ENCODE results near the gene COMMD7.
A peak's percentile ranks its signal among the peaks of the same experiment; 100 is the strongest.
"Not testable (repeated sequence)": the region's sequence is repeated elsewhere in the genome, so short reads cannot be mapped to it uniquely, and the experiment has no call there.

COMMD7 gene

GRCh38 chr20:32777177-32777956 lies 34.1 kb upstream of the COMMD7 start:
- intact Hi-C loops (cut with micrococcal nuclease): no loop called here
- H3K9me3 Mint-ChIP-seq: no peaks in the 10 kb centered on the region
- no peaks in the 10 kb centered on the region for H3K36me3 Mint-ChIP-seq (ENCODE audit: low read depth)
- no peaks in the 10 kb centered on the region for H3K27me3 Mint-ChIP-seq
- no peak overlapping the region for H3K4me3 Mint-ChIP-seq
- H3K4me1 Mint-ChIP-seq (ENCODE audit: low read depth): peaks cover 5% of the 10 kb centered on the region
- no peak overlapping the region for H3K27ac Mint-ChIP-seq

DNA sequence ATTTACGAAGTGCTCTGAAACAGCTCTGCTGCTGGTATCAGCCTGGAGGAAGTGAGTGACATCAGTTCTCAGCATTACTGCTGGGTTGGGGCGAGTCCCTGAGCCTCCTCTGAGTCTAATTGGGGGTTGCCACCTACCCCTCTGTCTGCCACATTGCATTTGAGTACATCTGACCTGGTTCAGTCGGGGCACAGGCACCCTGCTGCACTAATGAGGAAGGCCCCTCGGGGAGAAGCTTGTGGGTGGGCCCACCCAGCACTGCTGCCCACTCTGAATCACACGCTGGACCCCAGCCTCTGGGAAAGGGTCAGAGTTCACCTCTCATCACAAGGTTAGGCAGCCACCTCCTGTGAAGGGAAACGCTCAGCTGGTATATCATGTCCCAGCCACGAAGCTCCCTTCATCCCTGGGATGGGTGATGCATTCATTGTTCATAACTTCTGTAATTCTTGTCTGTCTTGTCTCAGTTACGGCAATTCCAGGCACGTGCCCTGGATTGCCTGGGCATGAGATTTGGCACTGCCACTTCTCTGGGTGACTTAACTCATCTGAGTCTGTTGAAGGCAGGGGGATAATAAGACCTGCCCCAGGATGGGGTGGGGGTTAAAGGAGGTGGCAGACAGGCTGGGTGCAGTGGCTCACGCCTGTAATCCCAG lies 32.2 kb upstream of the COMMD7 start:
- no peaks in the 10 kb centered on the region for H3K36me3 Mint-ChIP-seq (ENCODE audit: low read depth)
- intact Hi-C loops (cut with micrococcal nuclease): no loop called here
- peaks cover 11% of the 10 kb centered on the region for H3K4me1 Mint-ChIP-seq (ENCODE audit: low read depth)
- no peaks in the 10 kb centered on the region for H3K27me3 Mint-ChIP-seq
- H3K4me3 Mint-ChIP-seq: no peak overlapping the region
- no peak overlapping the region for H3K27ac Mint-ChIP-seq
- no peaks in the 10 kb centered on the region for H3K9me3 Mint-ChIP-seq

DNA sequence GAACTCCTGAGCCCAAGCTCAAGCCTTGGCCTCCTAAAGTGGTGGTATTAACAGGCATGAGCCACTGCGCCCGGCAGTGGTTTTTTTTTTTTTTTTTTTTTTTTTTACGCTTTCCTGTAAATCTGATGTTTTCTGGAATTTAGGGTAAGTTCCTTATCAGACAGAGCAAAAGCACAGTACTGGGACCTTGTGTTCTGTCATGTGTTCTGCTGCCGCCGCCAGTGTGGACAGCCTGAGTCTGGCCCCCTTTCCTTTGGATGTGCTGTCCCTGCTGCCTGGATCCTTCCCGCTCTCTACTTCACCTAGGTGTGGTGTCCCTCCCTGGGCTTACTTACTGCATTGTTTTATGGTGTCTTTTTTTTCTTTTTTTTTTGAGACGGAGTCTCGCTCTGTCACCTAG lies 30.6 kb upstream of the COMMD7 start:
- intact Hi-C loops (cut with micrococcal nuclease): no loop called here
- Mint-ChIP-seq H3K27ac (no peak overlapping the region), H3K9me3 (no peaks in the 10 kb centered on the region), H3K4me3 (no peak overlapping the region), H3K27me3 (no peaks in the 10 kb centered on the region), H3K4me1 (ENCODE audit: low read depth) (peaks cover 11% of the 10 kb centered on the region), H3K36me3 (ENCODE audit: low read depth) (no peaks in the 10 kb centered on the region)

- H3K27ac Mint-ChIP-seq: no peak overlapping the region
- H3K4me1 Mint-ChIP-seq (ENCODE audit: low read depth): peaks cover 11% of the 10 kb centered on the region
- H3K27me3 Mint-ChIP-seq: no peaks in the 10 kb centered on the region
- no peaks in the 10 kb centered on the region for H3K9me3 Mint-ChIP-seq
- no peaks in the 10 kb centered on the region for H3K36me3 Mint-ChIP-seq (ENCODE audit: low read depth)
- no peak overlapping the region for H3K4me3 Mint-ChIP-seq
- intact Hi-C loops (cut with micrococcal nuclease): no loop called here
Measured at GRCh38 chr20:32773223-32773622, 30.0 kb upstream of the COMMD7 start.

GRCh38 chr20:32772046-32772445 lies 28.8 kb upstream of the COMMD7 start:
- Mint-ChIP-seq H3K4me1 (ENCODE audit: low read depth) (peaks cover 11% of the 10 kb centered on the region), H3K36me3 (ENCODE audit: low read depth) (no peaks in the 10 kb centered on the region), H3K9me3 (no peaks in the 10 kb centered on the region), H3K27ac (peak overlapping the region; percentile 22), H3K4me3 (no peak overlapping the region), H3K27me3 (no peaks in the 10 kb centered on the region)
- intact Hi-C loops (cut with micrococcal nuclease): no loop called here

DNA sequence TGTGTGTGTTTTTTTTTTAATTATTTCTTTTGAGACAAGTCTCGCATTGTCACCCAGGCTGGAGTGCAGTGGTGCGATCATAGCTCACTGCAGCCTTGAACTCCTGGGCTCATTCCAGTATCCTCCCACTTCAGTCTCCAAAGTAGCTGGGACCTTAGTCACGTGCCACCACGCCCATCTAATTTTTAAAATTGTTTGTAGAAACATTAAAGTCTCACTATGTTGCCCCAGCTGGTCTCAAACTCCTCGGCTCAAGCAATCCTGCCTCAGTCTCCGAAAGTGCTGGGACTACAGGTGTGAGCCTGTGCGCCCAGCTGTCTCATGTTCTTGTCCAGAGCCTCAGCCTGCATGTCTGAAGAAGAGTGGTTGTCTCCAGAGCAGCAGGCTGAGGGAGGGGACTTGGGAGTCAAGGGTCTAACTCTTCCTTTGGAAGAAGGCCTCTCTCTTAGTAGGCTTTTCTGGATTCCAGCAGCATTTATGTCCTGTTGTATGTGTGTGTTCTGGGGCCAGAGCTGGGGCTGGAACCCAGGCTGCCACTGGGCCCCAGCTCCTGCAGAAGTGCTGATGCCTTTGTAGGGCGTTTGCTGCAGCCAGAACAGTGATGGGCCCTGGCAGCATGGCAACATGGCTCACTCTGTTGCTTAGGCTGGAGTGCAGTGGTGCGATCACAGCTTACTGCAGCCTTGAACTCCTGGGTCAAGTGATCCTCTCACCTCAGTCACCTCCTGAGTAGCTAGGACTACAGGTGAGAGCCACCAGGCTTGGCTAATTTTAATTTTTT lies 24.3 kb upstream of the COMMD7 start:
- intact Hi-C loops (cut with micrococcal nuclease): no loop called here
- Mint-ChIP-seq H3K36me3 (ENCODE audit: low read depth) (no peaks in the 10 kb centered on the region), H3K27ac (no peak overlapping the region), H3K4me3 (no peak overlapping the region), H3K9me3 (no peaks in the 10 kb centered on the region), H3K27me3 (peaks cover 22% of the 10 kb centered on the region), H3K4me1 (ENCODE audit: low read depth) (peaks cover 18% of the 10 kb centered on the region)

DNA sequence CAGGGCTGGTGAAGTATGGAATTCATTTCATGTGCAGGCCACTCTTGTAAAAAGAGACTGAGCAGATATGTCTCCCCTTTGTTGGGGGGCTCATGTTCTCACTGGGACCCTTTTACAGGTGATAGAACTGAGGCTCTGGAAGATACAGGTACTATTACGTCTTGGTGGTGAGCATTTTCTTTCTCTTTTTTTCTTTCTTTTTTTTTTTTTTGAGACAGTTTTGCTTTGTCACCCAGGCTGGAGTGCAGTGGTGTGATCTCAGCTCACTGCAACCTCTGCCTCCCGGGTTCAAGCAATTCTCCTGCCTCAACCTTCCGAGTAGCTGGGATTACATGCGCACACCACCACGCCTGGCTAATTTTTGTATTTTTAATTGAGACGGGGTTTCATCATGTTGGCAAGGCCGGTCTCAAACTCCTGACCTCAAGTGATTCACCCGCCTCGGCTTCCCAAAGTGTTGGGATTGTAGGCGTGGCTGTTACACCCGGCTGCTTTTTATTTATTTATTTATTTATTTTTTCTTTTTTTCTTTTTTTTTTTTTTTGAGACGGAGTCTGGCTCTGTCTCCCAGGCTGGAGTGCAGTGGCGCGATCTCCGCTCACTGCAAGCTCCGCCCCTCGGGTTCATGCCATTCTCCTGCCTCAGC lies 22.1 kb upstream of the COMMD7 start:
- H3K4me3 Mint-ChIP-seq; H3K9me3 Mint-ChIP-seq; H3K36me3 Mint-ChIP-seq (ENCODE audit: low read depth); H3K27ac Mint-ChIP-seq; intact Hi-C loops (cut with micrococcal nuclease): not testable (repeated sequence)
- peaks cover 31% of the 10 kb centered on the region for H3K27me3 Mint-ChIP-seq
- H3K4me1 Mint-ChIP-seq (ENCODE audit: low read depth): peaks cover 22% of the 10 kb centered on the region

GRCh38 chr20:32764005-32764960 lies 21.0 kb upstream of the COMMD7 start:
- intact Hi-C loops (cut with micrococcal nuclease): no loop called here
- peaks cover 31% of the 10 kb centered on the region for H3K27me3 Mint-ChIP-seq
- H3K27ac Mint-ChIP-seq: no peak overlapping the region
- peaks cover 22% of the 10 kb centered on the region for H3K4me1 Mint-ChIP-seq (ENCODE audit: low read depth)
- no peaks in the 10 kb centered on the region for H3K36me3 Mint-ChIP-seq (ENCODE audit: low read depth)
- no peak overlapping the region for H3K4me3 Mint-ChIP-seq
- no peaks in the 10 kb centered on the region for H3K9me3 Mint-ChIP-seq

GRCh38 chr20:32763202-32764004 lies 20.1 kb upstream of the COMMD7 start:
- H3K27ac Mint-ChIP-seq: peak overlapping the region; percentile 74
- H3K9me3 Mint-ChIP-seq: no peaks in the 10 kb centered on the region
- peak overlapping the region; percentile 90 for H3K4me3 Mint-ChIP-seq
- intact Hi-C loops (cut with micrococcal nuclease): loop anchor here (2.0 kb wide), 1 partner anchor 21 kb away; the partner anchor contains the start of gene COMMD7
- H3K4me1 Mint-ChIP-seq (ENCODE audit: low read depth): peaks cover 22% of the 10 kb centered on the region
- peaks cover 31% of the 10 kb centered on the region for H3K27me3 Mint-ChIP-seq
- no peaks in the 10 kb centered on the region for H3K36me3 Mint-ChIP-seq (ENCODE audit: low read depth)

DNA sequence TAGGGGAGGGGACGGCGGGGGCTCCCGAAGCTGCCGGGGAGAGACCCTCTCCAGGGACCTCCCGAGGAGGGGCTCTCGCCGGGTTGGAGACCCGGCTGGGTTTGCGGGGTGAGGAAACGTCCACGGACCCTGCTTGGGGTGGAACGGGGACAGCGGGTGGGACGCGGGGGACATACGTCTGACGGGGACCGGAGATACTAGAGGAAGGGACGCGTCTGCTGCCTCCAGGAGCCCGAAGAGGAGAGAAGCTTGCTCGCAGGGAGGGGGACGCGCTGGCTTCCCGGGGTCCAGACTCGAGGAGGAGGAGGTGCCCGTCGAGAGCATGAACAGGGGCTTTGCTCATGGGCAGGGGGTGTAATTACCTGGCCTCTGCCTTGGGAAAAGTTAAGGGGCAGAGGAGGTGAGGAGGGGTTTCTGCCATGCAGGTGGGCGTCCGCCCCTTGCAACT lies 19.5 kb upstream of the COMMD7 start:
- intact Hi-C loops (cut with micrococcal nuclease): loop anchor here (2.0 kb wide), 1 partner anchor 20 kb away; the partner anchor contains the start of gene COMMD7
- Mint-ChIP-seq H3K4me3 (peak overlapping the region; percentile 90), H3K4me1 (ENCODE audit: low read depth) (peaks cover 22% of the 10 kb centered on the region), H3K36me3 (ENCODE audit: low read depth) (no peaks in the 10 kb centered on the region), H3K9me3 (no peaks in the 10 kb centered on the region), H3K27ac (peak overlapping the region; percentile 74), H3K27me3 (peaks cover 31% of the 10 kb centered on the region)

- Mint-ChIP-seq H3K4me1 (ENCODE audit: low read depth) (peaks cover 22% of the 10 kb centered on the region), H3K9me3 (no peaks in the 10 kb centered on the region), H3K36me3 (ENCODE audit: low read depth) (no peaks in the 10 kb centered on the region), H3K27ac (peak within 1 kb of the TSS; percentile 74), H3K4me3 (peak within 1 kb of the TSS; percentile 90), H3K27me3 (peaks cover 31% of the 10 kb centered on the region)
- intact Hi-C loops (cut with micrococcal nuclease): loop anchor here (2.0 kb wide), 1 partner anchor 19 kb away; the partner anchor contains the start of gene COMMD7
Measured at GRCh38 chr20:32761831-32762753, 18.8 kb upstream of the COMMD7 start, which contains the start of gene DNMT3B. Gene DNMT3B (plus strand): TSS chr20:32762385. CDS start chr20:32780324, 17,939 bp downstream.
